Renal cortical epithelial cell (primary cell): ENCODE measurements around the gene PALLD. TPM values are rescaled to one million over a fixed set of nuclear protein-coding genes. Genes with fewer than 3 reads are reported as not detected.

Experiments used
- DNase-seq: peaks from one replicate; pipeline ENCODE4 v3.0.0-alpha.2; 2011; ENCODE audit warnings: low read depth
- total RNA-seq: library from RNA; depleted of rRNA; stranded (reverse); fragments of >200 nt; gene quantifications from 2 replicates; pipeline ENCODE4 v1.2.3, GENCODE V29; 2014

PALLD gene
- total RNA-seq, 1 donor from 2014 or later = 278 TPM

GRCh38 chr4:168945291-168945690 lies 448.4 kb downstream of the PALLD start:
- no peak for DNase-seq

- DNase-seq = peak; percentile 4
Measured at GRCh38 chr4:168952821-168953246, 456.0 kb downstream of the PALLD start.

DNA sequence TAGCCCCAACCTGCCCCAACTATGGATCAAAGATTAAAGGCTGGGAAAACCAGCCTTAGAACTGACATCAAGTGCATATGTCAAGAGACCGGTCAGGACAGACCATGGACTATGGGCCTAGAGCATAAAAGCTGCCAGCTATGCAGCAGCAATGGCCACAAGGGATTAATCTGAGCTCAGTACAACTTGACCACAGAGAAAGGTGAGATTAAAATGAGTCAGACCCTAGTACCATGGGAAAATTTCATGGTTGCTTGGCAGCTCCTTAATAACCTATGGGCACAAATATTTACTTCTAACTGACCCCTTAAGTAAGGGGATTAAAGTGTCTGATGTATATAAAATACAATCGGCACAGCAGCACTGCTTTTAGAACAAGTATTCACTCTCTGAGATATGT lies 458.8 kb downstream of the PALLD start:
- DNase-seq = peak; percentile 25

DNA sequence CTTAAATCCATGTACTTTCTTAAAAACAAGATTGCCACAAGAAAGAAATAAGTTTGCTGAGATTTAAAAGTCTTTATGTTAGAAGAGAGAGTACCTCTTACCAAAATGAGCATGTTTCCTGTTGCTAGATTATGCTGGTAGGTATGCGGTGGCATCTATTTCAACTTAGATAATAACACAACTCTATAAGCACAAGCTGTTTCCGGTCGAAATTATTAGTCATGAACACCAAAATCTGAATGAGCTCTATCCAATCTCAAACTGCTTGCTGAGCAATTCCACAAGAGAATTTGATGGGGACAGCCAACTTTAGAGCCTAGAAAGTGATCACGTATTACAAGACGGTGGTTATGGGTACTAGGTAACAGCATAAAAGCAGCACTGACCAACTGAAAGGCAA lies 463.9 kb downstream of the PALLD start:
- DNase-seq = no peak

DNA sequence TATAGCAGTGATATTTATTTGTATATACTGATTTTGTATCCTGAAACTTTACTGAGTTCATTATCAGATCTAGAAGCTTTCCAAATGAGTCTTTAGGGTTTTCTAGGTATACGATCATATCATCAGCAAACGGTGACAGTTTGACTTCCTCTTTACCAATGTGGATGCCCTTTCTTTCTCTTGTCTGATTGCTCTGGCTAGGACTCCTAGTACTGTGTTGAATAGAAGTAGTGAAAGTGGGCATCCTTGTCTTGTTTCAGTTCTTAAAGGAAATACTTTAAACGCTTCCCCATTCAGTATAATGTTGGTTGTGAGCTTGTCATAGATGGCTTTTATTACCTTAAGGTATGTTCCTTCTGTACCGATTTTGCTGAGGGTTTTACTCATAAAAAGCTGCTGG lies 475.7 kb downstream of the PALLD start:
- DNase-seq = no peak

Other genes starting within 250 kb of the PALLD start
- 23.9 and 43.2 TPM in 2 replicates for gene DDX60, start 178.3 kb upstream of the PALLD start, total RNA-seq
- 22.5 and 44.6 TPM in 2 replicates for gene DDX60L, start 16.6 kb upstream of the PALLD start, total RNA-seq